ENCODE results near the gene KIAA1958. TPM values are rescaled to one million over a fixed set of nuclear protein-coding genes. Genes with fewer than 3 reads are reported as not detected.
"Not testable (repeated sequence)": the region's sequence is repeated elsewhere in the genome, so short reads cannot be mapped to it uniquely, and the experiment has no call there.

KIAA1958 gene
- total RNA-seq, 1 donor from 2014 or later, result 10.6 TPM

GRCh38 chr9:112586599-112587155 lies 100.0 kb downstream of the KIAA1958 start:
- intact Hi-C loops (cut with micrococcal nuclease), result no loop called here
- Mint-ChIP-seq H3K36me3 (ENCODE audit: low read depth) (no peaks in the 10 kb centered on the region), H3K4me1 (no peaks in the 10 kb centered on the region), H3K27ac (no peak overlapping the region), H3K4me3 (no peak overlapping the region), H3K27me3 (no peaks in the 10 kb centered on the region), H3K9me3 (no peaks in the 10 kb centered on the region)
- no peak for DNase-seq

- H3K9me3 Mint-ChIP-seq; DNase-seq; H3K36me3 Mint-ChIP-seq (ENCODE audit: low read depth); intact Hi-C loops (cut with micrococcal nuclease); H3K27me3 Mint-ChIP-seq; H3K4me3 Mint-ChIP-seq; H3K4me1 Mint-ChIP-seq; H3K27ac Mint-ChIP-seq: not testable (repeated sequence)
Observed at GRCh38 chr9:112591875-112592274, 105.2 kb downstream of the KIAA1958 start.

- Mint-ChIP-seq H3K4me3 (no peak overlapping the region), H3K36me3 (ENCODE audit: low read depth) (no peaks in the 10 kb centered on the region), H3K4me1 (no peaks in the 10 kb centered on the region), H3K27ac (no peak overlapping the region), H3K27me3 (no peaks in the 10 kb centered on the region), H3K9me3 (no peaks in the 10 kb centered on the region)
- intact Hi-C loops (cut with micrococcal nuclease), result no loop called here
- DNase-seq, result no peak
Observed at GRCh38 chr9:112599732-112600131, 113.1 kb downstream of the KIAA1958 start.

GRCh38 chr9:112601636-112602035 lies 115.0 kb downstream of the KIAA1958 start:
- H3K36me3 Mint-ChIP-seq (ENCODE audit: low read depth), result no peaks in the 10 kb centered on the region
- H3K27ac Mint-ChIP-seq, result no peak overlapping the region
- H3K27me3 Mint-ChIP-seq, result no peaks in the 10 kb centered on the region
- no peak for DNase-seq
- no peaks in the 10 kb centered on the region for H3K9me3 Mint-ChIP-seq
- H3K4me1 Mint-ChIP-seq, result peaks cover 5% of the 10 kb centered on the region
- no peak overlapping the region for H3K4me3 Mint-ChIP-seq
- intact Hi-C loops (cut with micrococcal nuclease), result no loop called here

GRCh38 chr9:112604790-112605189 lies 118.2 kb downstream of the KIAA1958 start:
- Mint-ChIP-seq H3K36me3 (ENCODE audit: low read depth) (no peaks in the 10 kb centered on the region), H3K4me1 (peaks cover 5% of the 10 kb centered on the region), H3K27ac (no peak overlapping the region), H3K27me3 (no peaks in the 10 kb centered on the region), H3K4me3 (no peak overlapping the region), H3K9me3 (no peaks in the 10 kb centered on the region)
- intact Hi-C loops (cut with micrococcal nuclease), result no loop called here
- no peak for DNase-seq

GRCh38 chr9:112605518-112605917 lies 118.9 kb downstream of the KIAA1958 start:
- intact Hi-C loops (cut with micrococcal nuclease), result no loop called here
- H3K27me3 Mint-ChIP-seq, result no peaks in the 10 kb centered on the region
- no peak overlapping the region for H3K27ac Mint-ChIP-seq
- no peak for DNase-seq
- no peaks in the 10 kb centered on the region for H3K9me3 Mint-ChIP-seq
- H3K4me1 Mint-ChIP-seq, result peaks cover 5% of the 10 kb centered on the region
- H3K36me3 Mint-ChIP-seq (ENCODE audit: low read depth), result no peaks in the 10 kb centered on the region
- H3K4me3 Mint-ChIP-seq, result no peak overlapping the region

- Mint-ChIP-seq H3K27me3 (no peaks in the 10 kb centered on the region), H3K27ac (no peak overlapping the region), H3K36me3 (ENCODE audit: low read depth) (no peaks in the 10 kb centered on the region), H3K4me3 (no peak overlapping the region), H3K9me3 (no peaks in the 10 kb centered on the region), H3K4me1 (peaks cover 5% of the 10 kb centered on the region)
- intact Hi-C loops (cut with micrococcal nuclease), result no loop called here
- DNase-seq, result no peak
Observed at GRCh38 chr9:112605963-112606699, 119.5 kb downstream of the KIAA1958 start.

GRCh38 chr9:112608851-112609250 lies 122.2 kb downstream of the KIAA1958 start:
- H3K4me3 Mint-ChIP-seq, result no peak overlapping the region
- no peaks in the 10 kb centered on the region for H3K9me3 Mint-ChIP-seq
- DNase-seq, result no peak
- intact Hi-C loops (cut with micrococcal nuclease), result no loop called here
- H3K27ac Mint-ChIP-seq, result no peak overlapping the region
- H3K36me3 Mint-ChIP-seq (ENCODE audit: low read depth), result no peaks in the 10 kb centered on the region
- no peaks in the 10 kb centered on the region for H3K27me3 Mint-ChIP-seq
- peaks cover 5% of the 10 kb centered on the region for H3K4me1 Mint-ChIP-seq

GRCh38 chr9:112615584-112616266 lies 129.1 kb downstream of the KIAA1958 start:
- Mint-ChIP-seq H3K27me3 (no peaks in the 10 kb centered on the region), H3K36me3 (ENCODE audit: low read depth) (no peaks in the 10 kb centered on the region), H3K9me3 (no peaks in the 10 kb centered on the region), H3K27ac (no peak overlapping the region), H3K4me1 (no peaks in the 10 kb centered on the region), H3K4me3 (no peak overlapping the region)
- DNase-seq, result no peak
- intact Hi-C loops (cut with micrococcal nuclease), result no loop called here

GRCh38 chr9:112617371-112617770 lies 130.7 kb downstream of the KIAA1958 start:
- no peaks in the 10 kb centered on the region for H3K9me3 Mint-ChIP-seq
- H3K27me3 Mint-ChIP-seq, result no peaks in the 10 kb centered on the region
- DNase-seq, result no peak
- no peak overlapping the region for H3K27ac Mint-ChIP-seq
- no peaks in the 10 kb centered on the region for H3K36me3 Mint-ChIP-seq (ENCODE audit: low read depth)
- no peaks in the 10 kb centered on the region for H3K4me1 Mint-ChIP-seq
- intact Hi-C loops (cut with micrococcal nuclease), result no loop called here
- no peak overlapping the region for H3K4me3 Mint-ChIP-seq

GRCh38 chr9:112618385-112619009 lies 131.9 kb downstream of the KIAA1958 start:
- no peaks in the 10 kb centered on the region for H3K9me3 Mint-ChIP-seq
- H3K27ac Mint-ChIP-seq, result no peak overlapping the region
- intact Hi-C loops (cut with micrococcal nuclease), result no loop called here
- H3K36me3 Mint-ChIP-seq (ENCODE audit: low read depth), result no peaks in the 10 kb centered on the region
- H3K4me1 Mint-ChIP-seq, result no peaks in the 10 kb centered on the region
- no peak overlapping the region for H3K4me3 Mint-ChIP-seq
- no peak for DNase-seq
- H3K27me3 Mint-ChIP-seq, result no peaks in the 10 kb centered on the region

- intact Hi-C loops (cut with micrococcal nuclease), result no loop called here
- H3K27ac Mint-ChIP-seq, result no peak overlapping the region
Observed at GRCh38 chr9:112620388-112620787, 133.8 kb downstream of the KIAA1958 start.

GRCh38 chr9:112621018-112621655 lies 134.5 kb downstream of the KIAA1958 start:
- no peaks in the 10 kb centered on the region for H3K9me3 Mint-ChIP-seq
- H3K27ac Mint-ChIP-seq, result no peak overlapping the region
- intact Hi-C loops (cut with micrococcal nuclease), result no loop called here
- H3K4me3 Mint-ChIP-seq, result no peak overlapping the region
- DNase-seq, result no peak
- no peaks in the 10 kb centered on the region for H3K4me1 Mint-ChIP-seq
- no peaks in the 10 kb centered on the region for H3K27me3 Mint-ChIP-seq
- no peaks in the 10 kb centered on the region for H3K36me3 Mint-ChIP-seq (ENCODE audit: low read depth)

More at GRCh38 chr9:112620388-112620787, 133.8 kb downstream of the KIAA1958 start:
- Mint-ChIP-seq H3K4me3 (no peak overlapping the region), H3K4me1 (no peaks in the 10 kb centered on the region), H3K36me3 (ENCODE audit: low read depth) (no peaks in the 10 kb centered on the region), H3K27me3 (no peaks in the 10 kb centered on the region), H3K9me3 (no peaks in the 10 kb centered on the region)
- DNase-seq, result no peak

- H3K4me1 Mint-ChIP-seq, result no peaks in the 10 kb centered on the region
- H3K9me3 Mint-ChIP-seq, result no peaks in the 10 kb centered on the region
- intact Hi-C loops (cut with micrococcal nuclease), result no loop called here
- no peak overlapping the region for H3K4me3 Mint-ChIP-seq
- H3K27me3 Mint-ChIP-seq, result no peaks in the 10 kb centered on the region
- DNase-seq, result no peak
- H3K36me3 Mint-ChIP-seq (ENCODE audit: low read depth), result no peaks in the 10 kb centered on the region
- H3K27ac Mint-ChIP-seq, result no peak overlapping the region
Observed at GRCh38 chr9:112623198-112623597, 136.6 kb downstream of the KIAA1958 start.
